Measurements from ENCODE around the gene PALM.

DNA sequence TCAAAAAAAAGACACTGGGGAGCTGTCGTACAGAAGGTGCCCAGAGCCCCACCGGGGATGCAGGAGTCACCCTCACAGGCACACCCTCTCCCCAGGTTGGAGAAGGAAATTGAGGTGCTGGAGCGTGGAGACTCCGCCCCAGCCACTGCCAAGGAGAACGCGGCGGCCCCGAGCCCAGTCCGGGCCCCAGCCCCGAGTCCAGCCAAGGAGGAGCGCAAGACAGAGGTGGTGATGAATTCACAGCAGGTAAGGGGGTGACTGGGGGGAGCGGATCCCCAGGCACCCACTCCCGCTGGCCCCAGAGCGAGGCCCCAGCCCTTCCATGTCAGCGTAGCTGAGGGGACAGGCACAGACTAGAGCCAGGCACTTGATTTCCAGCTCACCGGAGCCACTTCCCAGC lies 22.3 kb downstream of the PALM start:
- TF ChIP-seq SP1 (IDR thresholded peaks at IDR 0.05) (no peak), ZNF384 (IDR thresholded peaks at IDR 0.05) (no peak), SUZ12 (IDR thresholded peaks at IDR 0.05) (no peak), FOXM1 (IDR thresholded peaks at IDR 0.05; ENCODE audit: borderline replicate concordance) (no peak), ELF4 (IDR thresholded peaks at IDR 0.05) (no peak), TARDBP (IDR thresholded peaks at IDR 0.05) (no peak), BHLHE40 (IDR thresholded peaks at IDR 0.05; ENCODE audit: borderline replicate concordance) (no peak)
